Activated T-cell treated with anti-CD3 and anti-CD28 coated beads for 24 hours (primary cell): ENCODE measurements around the gene ZNF823.
A peak's percentile ranks its signal among the peaks of the same experiment; 100 is the strongest.
"Not testable (repeated sequence)": the region's sequence is repeated elsewhere in the genome, so short reads cannot be mapped to it uniquely, and the experiment has no call there.

Source experiments
- DNase-seq: peaks from one replicate; pipeline ENCODE4 v3.0.0-alpha.2; 2020; ENCODE audit warnings: low read depth

Gene ZNF823

DNA sequence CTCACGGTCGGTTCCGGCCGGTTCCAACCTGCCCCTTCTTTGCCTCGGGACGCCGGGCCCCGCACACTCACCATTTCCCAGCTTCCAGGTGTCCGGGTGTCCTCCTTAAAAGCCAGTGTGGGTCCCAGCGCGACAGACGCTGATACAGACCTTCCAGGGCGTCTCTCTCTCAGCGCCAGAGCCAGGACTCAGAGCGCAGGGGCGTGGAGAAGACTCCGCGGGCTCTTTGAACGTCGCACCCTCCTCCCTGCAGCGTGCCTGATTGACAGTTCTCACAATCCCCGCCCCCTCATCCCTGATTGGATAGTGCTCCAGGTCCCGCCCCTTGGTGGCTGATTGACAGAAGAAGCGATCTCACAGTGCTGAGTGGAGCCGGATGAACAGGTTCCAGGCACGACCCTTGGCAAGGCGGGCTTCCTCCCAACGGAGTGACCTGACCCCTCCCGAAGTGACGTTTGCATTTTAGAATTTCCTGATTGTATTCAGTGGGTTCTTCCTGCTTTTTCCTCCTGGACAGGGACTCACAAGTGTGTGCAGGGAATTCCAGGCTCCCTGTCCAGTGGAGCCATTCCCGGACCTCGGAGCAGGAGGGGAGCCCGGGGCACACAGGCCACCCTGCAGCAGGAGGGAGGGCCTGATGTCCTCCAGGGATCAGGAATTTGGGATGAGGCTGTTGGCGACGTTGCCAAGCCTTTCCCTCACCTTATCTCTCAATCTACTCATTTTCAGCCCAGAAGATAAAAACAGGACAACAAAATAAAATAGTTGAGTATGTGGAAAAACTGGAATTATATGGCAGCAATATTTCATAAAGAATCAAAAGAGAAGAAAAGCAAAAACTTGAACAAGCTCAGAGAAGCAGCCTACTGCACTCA, at the start of gene ZNF823:
TSS of gene ZNF823 (minus strand) at position 201 of the 875 bp plus-strand sequence. CDS start at position 74, 127 bp downstream.
- peak; percentile 98 for DNase-seq

DNA sequence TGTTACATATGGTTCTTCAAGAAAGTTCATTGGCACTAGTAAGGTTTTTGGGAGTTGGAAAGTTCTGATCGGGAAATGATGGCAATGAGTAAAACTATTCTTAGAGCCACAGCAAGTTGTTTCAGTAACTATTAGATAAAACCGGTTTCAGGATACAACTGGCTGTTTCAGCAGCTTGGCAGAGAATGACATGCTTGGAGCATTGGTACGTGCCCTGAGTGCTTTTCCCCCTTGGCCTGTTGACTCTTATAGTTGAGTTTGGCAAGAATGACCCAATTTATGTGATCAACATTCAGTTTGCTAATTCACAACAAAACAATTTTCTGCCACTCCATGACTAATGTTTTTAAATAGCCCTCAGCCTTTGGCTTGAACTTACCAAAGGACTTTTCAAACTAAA, 48.8 kb upstream of the ZNF823 start:
- no peak for DNase-seq

DNA sequence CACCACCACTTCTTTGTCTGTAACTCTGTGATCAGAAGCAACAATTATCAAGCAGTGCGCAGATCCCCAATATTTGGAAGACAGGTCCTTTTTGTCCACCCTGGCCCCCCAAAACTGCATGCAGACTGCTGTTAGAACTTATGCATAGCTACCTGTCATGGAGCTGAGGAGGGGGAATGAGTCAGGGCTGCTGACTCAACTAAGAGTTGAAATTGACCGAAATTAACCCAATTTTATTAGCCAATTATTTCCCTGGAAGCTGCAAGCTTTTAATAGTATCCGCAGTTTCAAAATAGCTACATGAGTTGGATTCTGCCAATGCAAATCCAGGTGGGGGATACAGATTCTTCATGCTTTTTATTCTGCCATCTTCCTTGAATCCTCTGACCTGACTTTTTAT, 45.6 kb upstream of the ZNF823 start:
- DNase-seq = no peak

DNA sequence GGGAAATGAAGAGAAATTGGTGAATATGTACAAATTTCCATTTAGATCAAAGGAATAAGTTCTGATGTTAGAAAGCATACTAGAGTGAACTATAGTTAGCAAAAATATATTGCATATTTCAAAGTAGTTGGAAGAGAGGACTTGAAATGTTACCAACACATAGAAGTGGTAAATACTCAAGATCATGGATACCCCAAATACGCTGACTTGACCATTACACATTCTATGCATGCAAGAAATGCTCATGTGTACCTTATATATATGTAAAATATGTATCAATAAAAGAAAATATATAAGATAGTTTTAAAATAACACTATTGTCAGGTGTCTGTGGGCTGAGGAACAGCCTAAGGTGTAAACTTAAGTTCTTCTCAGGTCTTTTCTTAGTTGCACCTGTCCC, 45.0 kb upstream of the ZNF823 start:
- no peak for DNase-seq

DNA sequence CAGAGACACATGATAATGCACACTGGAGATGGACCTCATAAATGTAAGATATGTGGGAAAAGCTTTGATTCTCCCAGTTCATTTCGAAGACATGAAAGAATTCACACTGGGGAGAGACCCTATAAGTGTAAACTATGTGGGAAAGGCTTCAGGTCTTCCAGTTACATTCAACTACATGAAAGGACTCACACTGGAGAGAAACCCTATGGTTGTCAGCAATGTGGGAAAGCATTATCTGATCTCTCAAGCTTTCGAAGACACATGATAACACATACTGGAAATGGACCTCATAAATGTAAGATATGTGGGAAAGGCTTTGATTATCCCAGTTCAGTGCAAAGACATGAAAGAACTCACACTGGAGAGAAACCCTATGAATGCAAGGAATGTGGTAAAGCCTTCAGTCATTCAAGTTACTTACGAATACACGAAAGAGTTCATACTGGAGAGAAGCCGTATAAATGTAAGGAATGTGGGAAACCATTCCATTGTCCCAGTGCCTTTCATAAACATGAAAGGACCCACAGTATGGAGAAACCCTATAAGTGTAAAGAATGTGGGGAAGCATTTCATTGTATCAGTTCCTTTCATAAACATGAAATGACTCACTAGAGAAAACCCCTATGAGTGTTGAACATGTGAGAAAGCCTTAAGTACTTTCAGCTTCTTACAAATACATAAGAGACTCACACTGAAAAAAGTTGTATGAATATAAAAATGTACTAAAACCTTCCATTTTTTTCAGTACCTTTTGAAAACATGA, 42.7 kb upstream of the ZNF823 start:
- DNase-seq = no peak

DNA sequence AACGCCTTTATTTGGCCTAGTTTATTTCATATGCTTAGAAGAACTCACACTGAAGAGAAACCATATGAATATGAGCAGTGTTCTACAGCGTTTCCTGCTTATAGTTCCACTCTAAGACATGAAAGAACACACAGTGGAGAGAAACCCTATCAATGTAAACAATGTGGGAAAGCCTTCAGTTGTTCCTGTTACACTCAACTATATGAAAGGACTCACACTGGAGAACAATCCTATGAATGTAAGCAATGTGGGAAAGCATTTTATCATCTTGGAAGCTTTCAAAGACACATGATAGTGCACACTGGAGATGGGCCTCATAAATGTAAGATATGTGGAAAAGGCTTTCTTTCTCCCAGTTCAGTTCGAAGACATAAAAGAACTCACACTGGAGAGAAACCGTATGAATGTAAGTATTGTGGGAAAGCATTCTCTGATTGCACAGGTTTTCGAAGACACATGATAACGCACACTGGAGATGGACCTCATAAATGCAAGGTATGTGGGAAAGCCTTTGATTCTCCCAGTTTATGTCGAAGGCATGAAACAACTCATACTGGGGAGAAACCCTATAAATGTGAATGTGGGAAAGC, 41.8 kb upstream of the ZNF823 start:
- no peak for DNase-seq

DNA sequence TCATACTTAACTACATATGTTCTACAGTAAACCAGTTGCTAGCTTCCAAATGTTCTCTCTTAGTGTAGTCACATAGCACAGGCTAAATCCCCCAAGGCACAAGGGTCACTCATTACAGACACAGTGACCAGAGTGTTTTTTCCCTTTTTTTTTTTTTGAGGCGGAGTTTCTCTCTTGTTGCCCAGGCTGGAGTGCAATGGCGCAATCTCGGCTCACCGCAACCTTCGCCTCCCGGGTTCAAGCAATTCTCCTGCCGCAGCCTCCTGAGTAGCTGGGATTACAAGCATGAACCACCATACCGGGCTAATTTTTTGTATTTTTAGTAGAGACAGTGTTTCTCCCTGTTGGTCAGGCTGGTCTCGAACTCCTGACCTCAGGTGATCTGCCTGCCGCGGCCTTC, 37.9 kb upstream of the ZNF823 start:
- not testable (repeated sequence) for DNase-seq

DNA sequence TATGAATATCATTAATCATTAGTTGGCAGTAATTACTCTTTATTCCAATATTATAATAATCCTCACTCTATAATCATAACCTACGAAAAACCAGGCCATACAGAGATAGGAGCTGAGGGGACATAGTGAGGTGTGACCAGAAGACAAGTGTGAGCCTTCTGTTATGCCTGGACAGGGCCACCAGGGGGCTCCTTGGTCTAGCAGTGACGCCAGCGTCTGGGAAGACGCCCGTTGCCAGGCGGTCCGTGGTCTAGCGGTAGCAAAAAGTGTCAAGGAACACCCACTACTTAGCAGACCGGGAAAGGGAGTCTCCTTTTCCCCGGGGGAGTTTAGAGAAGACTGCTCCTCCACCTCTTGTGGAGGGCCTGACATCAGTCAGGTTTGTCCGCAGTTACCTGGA, 32.8 kb upstream of the ZNF823 start:
- DNase-seq = not testable (repeated sequence)

DNA sequence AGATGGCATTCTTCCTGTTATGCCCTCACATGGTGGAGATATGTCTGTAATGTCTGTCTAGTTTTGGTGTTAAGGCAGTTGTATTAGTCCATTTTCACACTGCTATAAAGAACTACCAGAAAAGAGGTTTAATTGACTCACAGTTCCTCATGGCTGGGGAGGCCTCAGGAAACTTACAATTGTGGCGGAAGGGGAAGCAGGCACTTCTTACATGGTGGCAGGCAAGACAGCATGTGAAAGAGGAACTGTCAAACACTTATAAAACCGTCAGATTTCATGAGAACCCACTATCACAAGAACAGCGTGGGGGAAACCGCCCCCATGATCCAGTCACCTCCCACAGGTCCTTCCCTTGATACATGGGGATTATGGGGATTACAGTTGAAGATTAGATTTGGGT, 31.2 kb upstream of the ZNF823 start:
- no peak for DNase-seq

DNA sequence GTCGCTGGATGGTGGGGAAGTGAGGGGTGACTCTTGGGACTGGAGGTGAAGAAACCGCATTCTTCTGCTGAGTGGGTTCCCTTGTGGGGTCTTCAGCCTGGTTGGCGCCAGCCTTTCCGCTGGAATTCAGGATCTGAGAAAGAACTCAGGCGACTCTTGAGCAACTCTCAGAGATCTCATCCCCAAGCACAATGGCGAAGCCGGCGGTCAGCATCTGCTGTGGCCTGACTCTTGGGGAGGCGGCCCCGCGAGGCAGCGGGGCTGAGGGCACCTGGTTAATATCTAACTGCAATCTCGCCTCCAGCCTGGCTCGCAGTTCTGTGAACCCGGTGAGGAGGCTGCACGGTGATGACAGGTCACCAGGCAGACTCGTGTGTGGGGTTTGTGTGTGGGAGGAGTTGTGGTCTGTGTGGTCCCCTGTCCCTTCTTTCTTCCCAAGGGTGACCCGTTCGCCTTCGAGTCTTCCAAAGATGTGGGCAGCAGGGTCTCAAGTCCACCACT, 28.9 kb upstream of the ZNF823 start:
- no peak for DNase-seq

DNA sequence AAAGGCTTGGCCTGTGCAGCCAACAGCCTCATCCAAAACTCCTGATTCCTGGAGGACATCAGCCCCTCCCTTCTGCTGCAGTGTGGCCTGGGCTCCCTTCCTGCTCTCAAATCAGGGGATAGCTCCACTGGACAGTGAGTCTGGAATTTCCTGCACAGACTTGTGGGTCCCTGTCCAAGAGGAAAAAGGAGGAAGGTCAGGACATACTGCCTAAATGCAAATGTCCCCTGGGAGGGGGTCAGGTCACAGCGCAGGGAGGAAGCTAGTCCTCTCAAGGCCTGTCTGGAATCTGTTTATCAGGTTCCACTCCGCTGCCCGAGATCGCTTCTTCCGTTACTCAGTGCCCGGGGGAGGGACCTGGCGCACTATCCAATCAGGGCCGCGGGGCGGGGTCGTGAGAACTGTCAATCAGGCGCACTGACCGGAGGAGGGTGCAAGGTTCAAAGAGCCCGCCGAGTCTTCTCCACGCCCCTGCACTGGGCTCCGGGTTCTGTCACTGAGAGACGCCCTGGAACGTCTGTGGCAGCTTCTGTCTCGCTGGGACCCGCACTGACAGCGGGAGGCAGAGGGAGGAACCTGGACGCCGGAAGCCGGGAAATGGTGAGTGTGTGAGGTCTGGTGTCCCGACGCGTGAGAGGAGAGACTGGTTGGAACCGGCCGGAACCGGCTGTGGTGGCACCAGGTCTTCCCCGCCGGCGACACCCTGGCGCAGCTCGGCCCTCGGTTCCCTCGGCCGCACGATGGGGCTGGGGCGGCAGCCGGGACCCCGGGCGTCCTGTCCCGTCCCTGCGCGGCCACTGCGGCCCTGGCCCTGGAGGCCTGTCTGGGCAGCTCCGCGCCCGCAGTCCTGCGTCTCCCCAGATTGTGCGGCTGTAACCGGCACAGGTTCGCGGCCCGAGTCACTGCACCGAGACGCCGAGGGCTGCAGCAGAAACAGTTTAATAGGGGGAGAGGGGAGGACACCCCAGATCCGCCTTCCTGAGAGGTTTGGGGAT, 28.1 kb upstream of the ZNF823 start, which contains the start of gene ZNF441:
TSS of gene ZNF441 (plus strand) at position 404 of the 995 bp plus-strand sequence. CDS start at position 598, 194 bp downstream.
- peak; percentile 93 for DNase-seq

DNA sequence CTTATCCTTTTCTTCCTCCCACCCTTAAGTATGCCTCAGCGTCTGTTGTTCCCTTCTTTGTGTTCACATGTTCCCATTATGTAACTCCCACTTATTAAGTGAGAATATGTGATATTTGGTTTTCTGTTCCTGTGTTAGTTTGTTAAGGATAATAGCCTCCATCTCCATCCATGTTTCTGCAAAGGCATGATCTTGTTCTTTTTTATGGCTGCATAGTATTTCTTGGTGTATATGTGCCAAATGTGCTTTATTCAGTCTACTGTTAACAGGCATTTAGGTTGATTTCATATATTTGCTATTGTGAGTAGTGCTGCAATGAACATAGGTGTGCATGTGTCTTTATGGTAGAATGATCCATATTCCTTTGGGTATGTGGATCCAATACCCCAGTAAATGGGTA, 24.9 kb upstream of the ZNF823 start:
- DNase-seq = no peak

DNA sequence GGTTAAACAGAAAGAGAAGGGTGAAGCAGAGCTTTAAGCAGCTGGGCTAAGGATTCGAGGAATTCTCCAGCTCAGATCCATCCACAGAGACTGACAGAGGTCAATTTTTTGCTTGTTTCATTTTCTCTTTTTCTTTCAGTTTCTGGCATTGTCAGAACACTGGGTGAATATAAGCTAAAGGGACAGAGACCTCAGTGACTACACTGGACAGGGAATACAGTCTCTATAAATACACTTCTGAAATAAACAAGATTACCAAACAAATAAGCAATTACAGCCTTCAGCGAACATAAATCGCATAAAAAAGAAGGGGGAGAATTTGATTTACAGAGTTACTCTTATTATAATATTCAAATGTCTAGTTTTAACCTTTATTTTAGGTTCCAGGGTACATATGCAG, 24.4 kb upstream of the ZNF823 start:
- DNase-seq = no peak

DNA sequence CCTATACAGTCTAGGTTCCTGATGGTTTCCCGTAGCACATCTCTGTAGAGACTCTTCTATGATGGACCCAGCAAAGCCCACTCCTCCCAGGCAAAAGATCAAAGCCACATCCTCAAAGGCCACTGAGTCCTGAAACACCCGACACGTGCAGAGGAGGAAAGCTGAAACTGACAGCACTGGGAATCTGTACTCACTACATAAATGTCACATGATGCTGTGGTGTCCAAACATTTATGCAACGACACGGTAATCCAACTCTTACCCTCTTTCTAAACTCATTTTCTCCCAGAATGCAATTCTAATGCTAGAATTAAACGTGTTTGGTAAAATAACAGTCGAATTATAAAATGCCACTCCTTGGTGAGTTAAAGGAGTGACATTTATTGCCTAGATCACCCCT, 21.1 kb upstream of the ZNF823 start:
- DNase-seq = no peak

DNA sequence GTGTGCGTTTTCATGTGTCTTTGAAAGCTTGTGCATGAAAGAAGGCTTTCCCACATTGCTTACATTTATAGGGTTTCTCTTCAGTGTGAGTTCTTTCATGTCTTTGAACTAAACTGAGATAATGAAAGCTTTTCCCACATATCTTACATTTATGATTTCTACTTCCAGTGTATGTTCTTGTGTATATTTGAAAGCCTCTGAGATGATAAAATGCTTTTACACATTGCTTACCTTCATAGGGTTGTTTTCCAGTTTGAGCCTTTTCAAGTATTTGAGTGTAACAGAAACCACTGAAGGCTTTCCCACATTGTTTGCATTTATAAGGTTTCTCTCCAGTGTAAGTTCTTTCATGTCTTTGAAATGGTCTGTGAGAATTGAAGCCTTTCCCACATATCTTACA, 18.2 kb upstream of the ZNF823 start:
- DNase-seq = no peak

DNA sequence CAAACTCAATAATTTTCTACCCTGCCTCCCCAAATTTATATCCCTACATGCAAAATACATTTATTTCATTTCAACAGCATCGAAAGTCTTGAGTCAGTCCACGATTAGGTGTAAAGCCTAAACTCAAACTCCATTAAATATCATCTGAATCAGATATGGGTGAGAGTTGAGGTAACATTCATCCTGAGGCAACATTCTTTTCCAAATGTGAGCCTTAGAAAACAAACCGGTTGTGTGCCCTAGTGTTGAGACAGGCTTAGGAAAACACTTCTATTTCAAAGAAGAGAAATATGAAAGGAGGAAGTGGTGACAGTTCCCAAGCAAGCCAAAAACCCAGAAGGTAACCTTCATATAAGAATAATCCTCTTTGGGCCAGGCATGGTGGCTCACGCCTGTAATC, 15.9 kb upstream of the ZNF823 start:
- no peak for DNase-seq

DNA sequence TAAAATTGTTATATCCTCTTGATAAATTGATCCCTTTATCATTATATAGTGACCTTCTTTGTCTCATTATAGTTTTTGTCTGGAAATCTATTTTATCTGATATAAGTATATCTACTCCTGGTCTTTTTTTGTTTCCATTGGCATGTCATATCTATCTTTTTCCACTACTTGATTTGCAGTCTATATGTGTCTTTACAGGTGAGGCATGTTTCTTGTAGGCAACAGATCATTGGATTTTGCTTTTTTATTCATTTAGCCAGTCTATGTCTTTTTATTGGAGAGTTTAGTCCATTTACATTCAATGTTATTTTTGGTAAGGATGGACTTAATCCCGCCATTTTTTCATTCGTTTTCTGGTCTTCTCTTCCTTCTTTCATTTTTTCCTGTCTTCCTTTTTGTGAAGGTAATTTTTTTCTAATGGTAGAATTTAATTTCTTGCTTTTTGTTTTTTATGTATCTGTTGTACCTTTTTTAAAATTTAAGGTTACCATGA, 13.5 kb upstream of the ZNF823 start:
- no peak for DNase-seq

DNA sequence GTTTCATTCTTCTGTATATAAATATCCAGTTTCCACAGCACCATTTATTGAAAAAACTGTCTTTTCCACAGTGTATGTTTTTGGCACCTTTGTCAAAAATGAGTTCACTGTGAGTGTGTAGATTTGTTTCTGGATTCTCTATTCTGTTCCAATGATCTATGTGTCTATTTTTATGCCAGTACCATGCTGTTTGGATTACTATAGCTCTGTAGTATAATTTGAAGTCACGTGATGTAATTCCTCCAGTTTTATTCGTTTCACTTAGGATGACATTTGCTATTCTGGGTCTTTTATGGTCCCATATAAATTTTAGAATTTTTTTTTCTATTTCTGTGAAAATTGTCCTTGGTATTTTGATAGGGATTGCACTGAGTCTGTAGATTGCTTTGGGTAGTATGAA, 11.0 kb upstream of the ZNF823 start:
- DNase-seq = no peak

DNA sequence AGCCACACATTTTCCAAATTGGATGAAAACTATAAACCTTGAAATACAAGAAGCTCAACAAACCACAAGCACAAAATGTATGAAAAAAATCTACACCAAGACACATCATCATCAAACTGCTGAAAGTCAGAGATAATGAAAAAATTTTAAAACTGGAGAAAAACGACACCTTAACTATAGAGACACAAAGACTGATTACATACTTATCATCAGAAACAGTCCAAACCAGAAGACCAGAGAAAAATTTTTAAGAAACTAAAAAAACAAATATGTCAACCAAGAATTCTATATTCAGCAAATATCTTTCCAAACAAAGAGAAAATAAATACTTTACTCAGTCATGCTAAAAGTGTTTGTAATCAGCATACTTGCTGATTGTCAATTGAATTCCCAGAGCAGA, 8.5 kb upstream of the ZNF823 start:
- DNase-seq = no peak

DNA sequence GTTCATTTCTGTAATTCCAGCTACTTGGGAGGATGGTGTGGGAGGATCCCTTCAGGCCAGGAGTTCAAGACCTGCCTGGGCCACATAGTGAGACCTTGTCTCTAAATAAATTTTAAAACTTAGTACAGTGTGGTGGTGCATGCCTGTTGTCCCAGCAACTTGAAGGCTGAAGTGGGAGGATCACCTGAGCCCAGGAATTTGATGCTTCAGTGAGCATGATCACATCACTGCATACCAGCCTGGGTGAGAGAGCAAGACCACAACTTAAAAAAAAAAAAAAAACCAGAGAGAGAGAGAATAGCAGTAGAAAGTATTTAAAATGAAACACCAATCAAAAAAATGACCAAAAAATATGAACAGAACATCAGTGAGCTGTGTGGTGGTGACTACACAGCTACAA, 7.1 kb upstream of the ZNF823 start:
- DNase-seq = no peak
